ENCODE data around the gene ACY1. TPM values are rescaled to one million over a fixed set of nuclear protein-coding genes. Genes with fewer than 3 reads are reported as not detected.

Gene ACY1
- total RNA-seq, 1 experiment from 2014 or later = 62.6 TPM

- Mint-ChIP-seq H3K4me1 (peaks cover 18 to 27% of the 10 kb centered on the region in 2 experiments), H3K27me3 (ENCODE audit: low read depth) (peaks cover 34% of the 10 kb centered on the region), H3K27ac (no peak overlapping the region), H3K4me3 (no peak overlapping the region), H3K36me3 (ENCODE audit: insufficient read depth in 1 of 3, low read depth in 3 of 3) (peaks cover 0 to 2% (median 0%) of the 10 kb centered on the region in 3 experiments; a peak in 3 of 7 replicates), H3K9me3 (peaks cover 0 to 2% of the 10 kb centered on the region in 2 experiments; a peak in 1 of 5 replicates)
- Histone ChIP-seq H3K9ac (ENCODE audit: extremely low read depth, insufficient read length, low read length) (no peak overlapping the region), H3K4ac (ENCODE audit: low read depth, low read length) (no peak overlapping the region), H3K14ac (ENCODE audit: insufficient read depth, low read length) (no peak overlapping the region), H2BK5ac (ENCODE audit: insufficient read length, low read length) (no peak overlapping the region), H2BK120ac (ENCODE audit: low read depth, low read length, poor library complexity, severe bottlenecking) (no peak overlapping the region), H2BK12ac (ENCODE audit: insufficient read length, low read depth, low read length) (no peak overlapping the region), H4K8ac (replicated peaks; ENCODE audit: insufficient read length, low read depth, low read length) (no peak overlapping the region), H3K23ac (ENCODE audit: insufficient read length, low read depth, low read length) (no peak overlapping the region), H2AK5ac (ENCODE audit: insufficient read length, low read length) (no peak overlapping the region), H2AFZ (ENCODE audit: low read length) (no peak overlapping the region), H3K18ac (ENCODE audit: insufficient read length, low read depth, low read length) (no peak overlapping the region), H3K9me3 (ENCODE audit: control insufficient read depth, low read depth, low read length) (no peaks in the 10 kb centered on the region), H3K27ac (ENCODE audit: insufficient read length, low read depth, low read length) (no peak overlapping the region), H2BK20ac (ENCODE audit: low read depth, low read length, poor library complexity, severe bottlenecking) (no peak overlapping the region), H4K20me1 (ENCODE audit: control insufficient read depth, insufficient read depth, insufficient read length) (peaks cover 3% of the 10 kb centered on the region), H3K27me3 (ENCODE audit: insufficient read depth, low read length) (peaks cover 7% of the 10 kb centered on the region; the same call in 1 of the 2 replicates), H3T11ph (ENCODE audit: low read length) (no peak overlapping the region), H3K4me2 (ENCODE audit: insufficient read depth, insufficient read length, low read length) (no peak overlapping the region), H3K79me1 (ENCODE audit: insufficient read depth, low read depth, low read length, poor library complexity, severe bottlenecking) (no peaks in the 10 kb centered on the region), H2BK15ac (ENCODE audit: low read depth, low read length) (no peak overlapping the region), H3K4me1 (ENCODE audit: insufficient read depth, low read length) (peaks cover 9% of the 10 kb centered on the region; the same call in 1 of the 2 replicates), H3K79me2 (ENCODE audit: insufficient read depth, low read length) (no peaks in the 10 kb centered on the region), H4K91ac (ENCODE audit: insufficient read length, low read depth, low read length) (no peak overlapping the region), H3K23me2 (ENCODE audit: insufficient read length, low read depth, low read length, poor library complexity, severe bottlenecking) (peaks cover 14% of the 10 kb centered on the region), H4K5ac (ENCODE audit: insufficient read length, low read depth, low read length) (no peak overlapping the region), H3K56ac (ENCODE audit: insufficient read length, low read depth, low read length) (no peak overlapping the region)
- WGBS (ENCODE audit: extremely low coverage, insufficient read length, low lambda C conversion rate) = no CpG with 5 or more reads among the region's 9 CpGs
- TF ChIP-seq CTCF (conservative IDR thresholded peaks at IDR 0.05) = no peak
- DNase-seq = no peak
Observed at GRCh38 chr3:51977446-51978142, 5.7 kb upstream of the ACY1 start.

Measured in H9 (cell line).